GM12891 (cell line): ENCODE data around the gene ANKRD49.

Experiments
- POLR2A ChIP-seq: IDR thresholded peaks from 2 replicates; pipeline ENCODE4 v1.6.1; 2011; ENCODE audit warnings: low read depth, low read length, control low read depth
- POLR2AphosphoS5 ChIP-seq: IDR thresholded peaks from 2 replicates; pipeline ENCODE4 v1.6.1; 2011; ENCODE audit warnings: low read depth, low read length, control low read depth
- POU2F2 ChIP-seq: IDR thresholded peaks from 2 replicates; pipeline ENCODE4 v1.6.1; 2011; ENCODE audit warnings: low read depth, mild to moderate bottlenecking, control low read depth, low read length, moderate library complexity
- SPI1 ChIP-seq: IDR thresholded peaks from 2 replicates; pipeline ENCODE4 v1.6.1; 2011; ENCODE audit warnings: low read depth, low read length, control low read depth
- TAF1 ChIP-seq: IDR thresholded peaks from 2 replicates; pipeline ENCODE4 v1.6.1; 2011; ENCODE audit warnings: low read depth, low read length, control low read depth

DNA sequence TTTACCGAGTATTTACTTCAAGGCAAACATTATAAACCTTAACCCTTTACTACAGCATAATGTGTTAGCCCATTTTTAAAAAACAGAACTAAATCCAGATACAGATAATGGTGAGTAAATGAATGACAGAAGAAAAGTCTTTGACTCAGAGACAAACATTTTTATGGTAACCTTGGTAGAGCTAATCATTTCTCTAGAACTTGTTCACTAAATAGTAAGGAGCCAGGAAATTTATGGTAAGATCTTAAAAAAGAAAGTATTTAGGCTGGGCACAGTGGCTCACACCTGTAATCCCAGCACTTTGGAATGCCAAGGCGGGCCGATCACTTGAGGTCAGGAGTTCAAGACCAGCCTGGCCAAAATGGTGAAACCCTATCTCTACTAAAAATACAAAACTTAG is 38.4 kb downstream of the ANKRD49 start:
- TF ChIP-seq TAF1: no peak
- no peak for TF ChIP-seq POLR2AphosphoS5
- TF ChIP-seq POLR2A: no peak
- TF ChIP-seq POU2F2: no peak
- TF ChIP-seq SPI1: no peak
